ENCODE data around the gene NR2F1-AS1. TPM values are rescaled to one million over a fixed set of nuclear protein-coding genes. Genes with fewer than 3 reads are reported as not detected.
A peak's percentile ranks its signal among the peaks of the same experiment; 100 is the strongest.

The NR2F1-AS1 gene
- total RNA-seq (2013) = 0.17 TPM
- not detected for polyA plus RNA-seq
- polyA minus RNA-seq = not detected in 2 replicates
- 0 to 6.3 (median 0.23) reads per million in 11 experiments for total RNA-seq

DNA sequence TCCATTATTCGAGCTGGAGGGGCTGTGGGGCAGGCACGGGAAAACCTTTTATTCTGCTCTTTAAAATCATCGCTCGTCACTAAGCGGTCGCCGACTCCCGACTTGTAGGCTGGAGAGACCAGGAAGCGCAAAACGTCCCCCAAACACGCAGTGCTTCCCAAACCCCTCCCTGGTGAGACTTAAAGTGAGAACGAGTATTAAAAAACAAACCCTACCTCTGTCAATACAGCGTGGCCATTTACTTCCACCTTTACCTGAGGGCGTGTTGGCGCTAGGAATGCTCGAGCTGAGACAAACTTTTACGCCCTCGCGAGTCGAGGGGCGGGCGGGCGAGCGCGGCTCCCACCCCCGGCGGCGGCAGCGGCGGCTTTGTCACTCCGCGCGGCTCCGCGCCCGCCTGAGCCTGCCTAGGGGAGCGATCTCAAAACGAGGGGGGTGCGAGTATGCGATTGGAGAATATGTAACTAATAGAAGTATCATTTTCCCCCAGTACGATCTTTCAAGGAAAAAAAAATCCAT lies at the start of gene NR2F1-AS1:
TSS of gene NR2F1-AS1 (minus strand) at position 293 of the 519 bp plus-strand sequence.
- peaks cover 2 to 9% of the 10 kb centered on the region in 2 donors for H3K36me3 Mint-ChIP-seq
- WGBS (ENCODE audit: insufficient coverage) = 3% methylated on average over 27 of the region's 41 CpGs
- DNase-seq = no peak
- Histone ChIP-seq H4K20me1 (ENCODE audit: insufficient read depth, low read length) (no peaks in the 10 kb centered on the region), H3K4me2 (replicated peaks; ENCODE audit: extremely low read depth, low read length, poor library complexity, severe bottlenecking) (peak within 1 kb of the TSS; percentile 76), H3K9me3 (replicated peaks in 1 of 2; ENCODE audit: control insufficient read depth in 1 of 2, insufficient read depth in 1 of 2, low read length in 2 of 2) (peaks cover 0 to 55% of the 10 kb centered on the region in 2 donors), H3K27me3 (ENCODE audit: control insufficient read depth in 2 of 2, insufficient read depth in 2 of 2, low read length in 2 of 2) (peaks cover 75 to 88% of the 10 kb centered on the region in 2 donors), H3K4me3 (replicated peaks in 1 of 3; ENCODE audit: low read depth in 2 of 3, low read length in 3 of 3) (peak within 1 kb of the TSS in 1 of 3 experiments; percentile 71), H3K4me1 (ENCODE audit: control insufficient read depth in 1 of 2, insufficient read depth in 2 of 2, low read length in 2 of 2) (peaks cover 37 to 53% of the 10 kb centered on the region in 2 donors), H3K36me3 (replicated peaks in 1 of 2; ENCODE audit: control insufficient read depth in 1 of 2, insufficient read depth in 2 of 2, low read length in 2 of 2) (no peaks in the 10 kb centered on the region), H3K79me2 (ENCODE audit: insufficient read depth, low read length) (no peaks in the 10 kb centered on the region), H3K27ac (ENCODE audit: low read depth in 1 of 2, low read length in 2 of 2) (no peak within 1 kb of the TSS), H2AFZ (ENCODE audit: insufficient read depth, low read depth, low read length, poor library complexity, severe bottlenecking) (peak within 1 kb of the TSS; percentile 50), H3K9ac (ENCODE audit: insufficient read depth, low read length, poor library complexity, severe bottlenecking) (no peak within 1 kb of the TSS)
- intact Hi-C loops (cut with micrococcal nuclease) = loop anchor here (5.0 to 10.0 kb wide), 2 partner anchors 216 to 334 kb away; no protein-coding TSS in a partner anchor
- peaks cover 36% of the 10 kb centered on the region for H3K4me1 Mint-ChIP-seq
- H3K27me3 Mint-ChIP-seq (ENCODE audit: low read depth in 3 of 3) = peaks cover 17 to 57% (median 18%) of the 10 kb centered on the region in 3 donors
- H3K9me3 Mint-ChIP-seq = peaks cover 0 to 25% (median 13%) of the 10 kb centered on the region in 7 donors
- peak within 1 kb of the TSS in 1 of 2 donors; percentile 66 for H3K4me3 Mint-ChIP-seq
- no peak within 1 kb of the TSS for H3K27ac Mint-ChIP-seq
- TF ChIP-seq, protein P1, sequence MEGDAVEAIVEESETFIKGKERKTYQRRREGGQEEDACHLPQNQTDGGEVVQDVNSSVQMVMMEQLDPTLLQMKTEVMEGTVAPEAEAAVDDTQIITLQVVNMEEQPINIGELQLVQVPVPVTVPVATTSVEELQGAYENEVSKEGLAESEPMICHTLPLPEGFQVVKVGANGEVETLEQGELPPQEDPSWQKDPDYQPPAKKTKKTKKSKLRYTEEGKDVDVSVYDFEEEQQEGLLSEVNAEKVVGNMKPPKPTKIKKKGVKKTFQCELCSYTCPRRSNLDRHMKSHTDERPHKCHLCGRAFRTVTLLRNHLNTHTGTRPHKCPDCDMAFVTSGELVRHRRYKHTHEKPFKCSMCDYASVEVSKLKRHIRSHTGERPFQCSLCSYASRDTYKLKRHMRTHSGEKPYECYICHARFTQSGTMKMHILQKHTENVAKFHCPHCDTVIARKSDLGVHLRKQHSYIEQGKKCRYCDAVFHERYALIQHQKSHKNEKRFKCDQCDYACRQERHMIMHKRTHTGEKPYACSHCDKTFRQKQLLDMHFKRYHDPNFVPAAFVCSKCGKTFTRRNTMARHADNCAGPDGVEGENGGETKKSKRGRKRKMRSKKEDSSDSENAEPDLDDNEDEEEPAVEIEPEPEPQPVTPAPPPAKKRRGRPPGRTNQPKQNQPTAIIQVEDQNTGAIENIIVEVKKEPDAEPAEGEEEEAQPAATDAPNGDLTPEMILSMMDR (IDR thresholded peaks at IDR 0.05) = no peak

DNA sequence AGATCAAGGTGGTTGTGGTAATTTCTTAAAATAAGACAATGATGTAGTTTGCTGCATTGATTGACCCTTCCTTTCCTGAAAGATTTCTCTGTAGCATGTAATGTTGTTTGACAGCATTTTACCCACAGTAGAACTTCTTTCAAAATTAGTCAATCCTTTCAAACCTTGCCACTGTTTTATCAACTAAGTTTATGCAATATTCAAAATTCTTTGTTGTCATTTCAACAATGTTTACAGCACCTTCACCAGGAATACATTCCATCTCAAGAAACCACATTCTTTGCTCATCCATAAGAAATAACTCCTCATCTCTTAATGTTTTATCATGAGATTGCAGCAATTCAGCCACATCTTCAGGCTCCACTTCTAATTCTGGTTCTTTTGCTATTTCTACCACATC lies 45.8 kb upstream of the NR2F1-AS1 start:
- no peak overlapping the region for H3K4me3 Mint-ChIP-seq
- Histone ChIP-seq H3K36me3 (replicated peaks in 1 of 2; ENCODE audit: control insufficient read depth in 1 of 2, insufficient read depth in 2 of 2, low read length in 2 of 2) (no peaks in the 10 kb centered on the region), H3K4me2 (replicated peaks; ENCODE audit: extremely low read depth, low read length, poor library complexity, severe bottlenecking) (no peak overlapping the region), H4K20me1 (ENCODE audit: insufficient read depth, low read length) (no peaks in the 10 kb centered on the region), H2AFZ (ENCODE audit: insufficient read depth, low read depth, low read length, poor library complexity, severe bottlenecking) (no peak overlapping the region), H3K4me1 (ENCODE audit: control insufficient read depth in 1 of 2, insufficient read depth in 2 of 2, low read length in 2 of 2) (peaks cover 0 to under 1% of the 10 kb centered on the region in 2 donors), H3K4me3 (replicated peaks in 1 of 3; ENCODE audit: low read depth in 2 of 3, low read length in 3 of 3) (no peak overlapping the region), H3K27me3 (ENCODE audit: control insufficient read depth in 2 of 2, insufficient read depth in 2 of 2, low read length in 2 of 2) (peaks cover 20 to 27% of the 10 kb centered on the region in 2 donors), H3K27ac (ENCODE audit: low read depth in 1 of 2, low read length in 2 of 2) (no peak overlapping the region), H3K79me2 (ENCODE audit: insufficient read depth, low read length) (no peaks in the 10 kb centered on the region), H3K9me3 (replicated peaks in 1 of 2; ENCODE audit: control insufficient read depth in 1 of 2, insufficient read depth in 1 of 2, low read length in 2 of 2) (no peaks in the 10 kb centered on the region), H3K9ac (ENCODE audit: insufficient read depth, low read length, poor library complexity, severe bottlenecking) (no peak overlapping the region)
- no peak overlapping the region for H3K27ac Mint-ChIP-seq
- H3K36me3 Mint-ChIP-seq = peaks cover under 1 to 3% of the 10 kb centered on the region in 2 donors
- peaks cover 0 to under 1% (median 0%) of the 10 kb centered on the region in 7 donors for H3K9me3 Mint-ChIP-seq
- TF ChIP-seq, protein P1 (IDR thresholded peaks at IDR 0.05) = no peak
- peaks cover 4% of the 10 kb centered on the region for H3K4me1 Mint-ChIP-seq
- no peak for DNase-seq
- H3K27me3 Mint-ChIP-seq (ENCODE audit: low read depth in 3 of 3) = peaks cover 19 to 29% (median 20%) of the 10 kb centered on the region in 3 donors
- intact Hi-C loops (cut with micrococcal nuclease) = no loop called here
